Vagina (tissue), 2 donors: ENCODE results near the gene CLIC5. TPM values are rescaled to one million over a fixed set of nuclear protein-coding genes. Genes with fewer than 3 reads are reported as not detected.

Source experiments
- DNase-seq, 2 donors: peaks; one replicate each; pipeline ENCODE4 v3.0.0-alpha.2; 2017; ENCODE audit errors: extremely low spot score in 2 of 2
- H3K27ac ChIP-seq: fragments of 200-600 bp; sonication (generic); one replicate; pipeline ENCODE4 v1.5.1; 2019
- H3K27me3 ChIP-seq: fragments of 200-600 bp; sonication (generic); one replicate; pipeline ENCODE4 v1.5.1; 2019
- H3K36me3 ChIP-seq, 2 donors: fragments of 200-600 bp; sonication (generic); one replicate each; pipeline ENCODE4 v1.5.1; 2017 to 2019
- H3K4me1 ChIP-seq: fragments of 200-600 bp; sonication (generic); one replicate; pipeline ENCODE4 v1.5.1; 2019
- H3K4me3 ChIP-seq, 2 donors: fragments of 200-600 bp; sonication (generic); 1 replicate in 1 of 2; 2 replicates in 1 of 2; pipeline ENCODE4 v1.5.1; 2016 to 2019
- H3K9me3 ChIP-seq: fragments of 200-600 bp; sonication (generic); one replicate; pipeline ENCODE4 v1.5.1; 2019
- CTCF ChIP-seq, 3 experiments: fragments of 450-650 bp in 2 of 3; fragments of 200-600 bp in 1 of 3; sonication (generic) in 1 of 3; IDR thresholded peaks; one replicate each; pipeline ENCODE4 v1.5.1; 2017 to 2019; ENCODE audit warnings: antibody characterized with exemption in 3 of 3, mild to moderate bottlenecking in 2 of 3, moderate library complexity in 2 of 3
- POLR2A ChIP-seq, 2 donors: fragments of 450-650 bp; IDR thresholded peaks; one replicate each; pipeline ENCODE4 v1.6.1; 2017; ENCODE audit warnings: antibody characterized with exemption in 2 of 2, mild to moderate bottlenecking in 2 of 2, moderate library complexity in 2 of 2
- POLR2AphosphoS5 ChIP-seq, 2 donors: sonication (generic); formaldehyde crosslinking; IDR thresholded peaks; one replicate each; pipeline ENCODE4 v1.9.0; 2017; ENCODE audit warnings: antibody characterized with exemption in 2 of 2, mild to moderate bottlenecking in 2 of 2, low read depth in 1 of 2; ENCODE audit not compliant: insufficient read depth in 1 of 2
- intact Hi-C: fragments of 100-400 bp; cut with DNase I; formaldehyde crosslinking; loops from one replicate; pipeline ENCODE4 v1.15.1; 2023
- total RNA-seq: library from RNA; depleted of rRNA; stranded (reverse); fragments of >200 nt; gene quantifications from one replicate; pipeline ENCODE4 v1.2.3, GENCODE V29; 2016

The CLIC5 gene
- total RNA-seq, 1 donor from 2014 or later: 3.4 TPM

- TF ChIP-seq POLR2A (IDR thresholded peaks at IDR 0.05) (no peak), POLR2AphosphoS5 (IDR thresholded peaks at IDR 0.05; ENCODE audit: insufficient read depth in 1 of 2, low read depth in 1 of 2) (no peak), CTCF (IDR thresholded peaks at IDR 0.05) (no peak)
- DNase-seq: no peak
- no peak overlapping the region for H3K4me3 ChIP-seq
- no peaks in the 10 kb centered on the region for H3K27me3 ChIP-seq
- no peaks in the 10 kb centered on the region for H3K36me3 ChIP-seq
- no peak overlapping the region for H3K27ac ChIP-seq
- H3K9me3 ChIP-seq: no peaks in the 10 kb centered on the region
- intact Hi-C loops: no loop called here
- H3K4me1 ChIP-seq: no peaks in the 10 kb centered on the region
Measured at GRCh38 chr6:45982280-45983036, 33.2 kb downstream of the CLIC5 start.

- no peak overlapping the region for H3K27ac ChIP-seq
- H3K4me1 ChIP-seq: no peaks in the 10 kb centered on the region
- no peaks in the 10 kb centered on the region for H3K27me3 ChIP-seq
- no peak for TF ChIP-seq POLR2AphosphoS5 (IDR thresholded peaks at IDR 0.05; ENCODE audit: insufficient read depth in 1 of 2, low read depth in 1 of 2)
- TF ChIP-seq POLR2A (IDR thresholded peaks at IDR 0.05): no peak
- TF ChIP-seq CTCF (IDR thresholded peaks at IDR 0.05): no peak
- no peaks in the 10 kb centered on the region for H3K9me3 ChIP-seq
- H3K36me3 ChIP-seq: no peaks in the 10 kb centered on the region
- H3K4me3 ChIP-seq: no peak overlapping the region
- DNase-seq: no peak
- intact Hi-C loops: no loop called here
Measured at GRCh38 chr6:45981046-45981445, 34.6 kb downstream of the CLIC5 start.

- Histone ChIP-seq H3K36me3 (no peaks in the 10 kb centered on the region), H3K27me3 (no peaks in the 10 kb centered on the region), H3K4me3 (no peak overlapping the region), H3K4me1 (no peaks in the 10 kb centered on the region), H3K27ac (no peak overlapping the region), H3K9me3 (no peaks in the 10 kb centered on the region)
- DNase-seq: no peak
- intact Hi-C loops: no loop called here
- TF ChIP-seq POLR2AphosphoS5 (IDR thresholded peaks at IDR 0.05; ENCODE audit: insufficient read depth in 1 of 2, low read depth in 1 of 2) (no peak), POLR2A (IDR thresholded peaks at IDR 0.05) (no peak)
Measured at GRCh38 chr6:45979311-45979710, 36.3 kb downstream of the CLIC5 start.

GRCh38 chr6:45974596-45974995 lies 41.1 kb downstream of the CLIC5 start:
- H3K4me3 ChIP-seq: no peak overlapping the region
- no peaks in the 10 kb centered on the region for H3K36me3 ChIP-seq
- H3K27me3 ChIP-seq: no peaks in the 10 kb centered on the region
- TF ChIP-seq POLR2A (IDR thresholded peaks at IDR 0.05): no peak
- TF ChIP-seq POLR2AphosphoS5 (IDR thresholded peaks at IDR 0.05; ENCODE audit: insufficient read depth in 1 of 2, low read depth in 1 of 2): no peak
- no peak for TF ChIP-seq CTCF (IDR thresholded peaks at IDR 0.05)
- H3K9me3 ChIP-seq: no peaks in the 10 kb centered on the region
- intact Hi-C loops: no loop called here
- peaks cover 11% of the 10 kb centered on the region for H3K4me1 ChIP-seq
- no peak for DNase-seq
- H3K27ac ChIP-seq: no peak overlapping the region

- Histone ChIP-seq H3K27me3 (no peaks in the 10 kb centered on the region), H3K4me3 (no peak overlapping the region), H3K9me3 (no peaks in the 10 kb centered on the region), H3K27ac (no peak overlapping the region), H3K4me1 (peaks cover 25% of the 10 kb centered on the region), H3K36me3 (no peaks in the 10 kb centered on the region)
- intact Hi-C loops: no loop called here
- TF ChIP-seq POLR2AphosphoS5 (IDR thresholded peaks at IDR 0.05; ENCODE audit: insufficient read depth in 1 of 2, low read depth in 1 of 2) (no peak), CTCF (IDR thresholded peaks at IDR 0.05) (no peak), POLR2A (IDR thresholded peaks at IDR 0.05) (no peak)
- no peak for DNase-seq
Measured at GRCh38 chr6:45972795-45973503, 42.7 kb downstream of the CLIC5 start.
